Mucosa of stomach (tissue), 1 donor: ENCODE results near the gene PDE4DIP.
"Not testable (repeated sequence)": the region's sequence is repeated elsewhere in the genome, so short reads cannot be mapped to it uniquely, and the experiment has no call there.

ENCODE experiments used
- H3K27me3 ChIP-seq: one replicate; pipeline ENCODE4 v1.7.0; 2013; ENCODE audit warnings: mild to moderate bottlenecking, low read length; ENCODE audit not compliant: control insufficient read depth, insufficient read depth
- H3K36me3 ChIP-seq: one replicate; pipeline ENCODE4 v1.7.0; 2013; ENCODE audit warnings: low read length; ENCODE audit not compliant: control insufficient read depth, insufficient read depth
- H3K4me1 ChIP-seq: one replicate; pipeline ENCODE4 v1.7.0; 2013; ENCODE audit warnings: mild to moderate bottlenecking, low read length; ENCODE audit not compliant: control insufficient read depth, insufficient read depth
- H3K4me3 ChIP-seq: one replicate; pipeline ENCODE4 v1.7.0; 2013; ENCODE audit warnings: low read length
- H3K9ac ChIP-seq: one replicate; pipeline ENCODE4 v1.7.0; 2013; ENCODE audit warnings: mild to moderate bottlenecking, low read length, moderate library complexity
- H3K9me3 ChIP-seq: one replicate; pipeline ENCODE4 v1.7.0; 2013; ENCODE audit warnings: mild to moderate bottlenecking, low read length, moderate library complexity; ENCODE audit not compliant: control insufficient read depth
- donor health status: Pancreatic carcinoma.

Gene PDE4DIP

DNA sequence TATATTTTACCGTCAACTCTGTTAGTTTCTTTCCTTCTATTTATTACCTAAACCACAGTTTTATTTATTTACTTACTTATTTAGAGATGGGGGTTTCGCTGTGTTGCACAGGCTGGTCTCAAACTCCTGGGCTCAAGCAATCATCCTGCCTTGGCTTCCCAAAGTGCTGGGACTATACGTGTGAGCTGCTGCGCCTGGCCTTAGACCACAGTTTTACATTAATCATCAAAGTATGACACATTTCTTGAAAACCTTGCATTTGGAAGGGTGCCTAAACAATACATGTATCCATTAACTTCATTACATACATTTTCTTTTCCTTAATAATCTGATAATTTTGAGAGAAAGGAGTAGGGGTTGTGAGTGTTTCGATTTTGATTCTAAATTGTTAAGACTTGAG is 124.9 kb downstream of the PDE4DIP start:
- H3K4me1 ChIP-seq, H3K4me3 ChIP-seq, H3K27me3 ChIP-seq, H3K9ac ChIP-seq, H3K36me3 ChIP-seq, H3K9me3 ChIP-seq: not testable (repeated sequence)

DNA sequence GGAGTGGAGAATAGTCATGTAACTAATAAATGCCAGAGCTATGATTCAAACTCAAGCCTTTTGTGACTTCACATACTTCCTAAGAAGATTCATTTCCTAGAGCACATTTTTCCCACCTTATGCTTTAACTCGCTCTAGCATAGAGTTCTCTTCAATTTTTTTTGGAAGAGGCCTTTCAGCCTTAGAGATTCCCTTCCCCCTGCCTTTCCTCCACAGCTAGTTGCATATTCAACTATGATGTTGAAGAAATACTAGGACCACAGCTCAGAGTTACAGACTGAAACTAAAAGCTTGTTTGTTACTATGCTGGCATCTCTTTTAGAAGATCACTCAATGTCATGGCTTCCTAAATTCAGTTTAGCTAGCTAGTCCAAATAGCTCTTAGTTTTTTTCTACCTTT is 131.2 kb downstream of the PDE4DIP start:
- not testable (repeated sequence) for H3K9ac ChIP-seq, H3K27me3 ChIP-seq, H3K36me3 ChIP-seq, H3K9me3 ChIP-seq, H3K4me3 ChIP-seq, H3K4me1 ChIP-seq

DNA sequence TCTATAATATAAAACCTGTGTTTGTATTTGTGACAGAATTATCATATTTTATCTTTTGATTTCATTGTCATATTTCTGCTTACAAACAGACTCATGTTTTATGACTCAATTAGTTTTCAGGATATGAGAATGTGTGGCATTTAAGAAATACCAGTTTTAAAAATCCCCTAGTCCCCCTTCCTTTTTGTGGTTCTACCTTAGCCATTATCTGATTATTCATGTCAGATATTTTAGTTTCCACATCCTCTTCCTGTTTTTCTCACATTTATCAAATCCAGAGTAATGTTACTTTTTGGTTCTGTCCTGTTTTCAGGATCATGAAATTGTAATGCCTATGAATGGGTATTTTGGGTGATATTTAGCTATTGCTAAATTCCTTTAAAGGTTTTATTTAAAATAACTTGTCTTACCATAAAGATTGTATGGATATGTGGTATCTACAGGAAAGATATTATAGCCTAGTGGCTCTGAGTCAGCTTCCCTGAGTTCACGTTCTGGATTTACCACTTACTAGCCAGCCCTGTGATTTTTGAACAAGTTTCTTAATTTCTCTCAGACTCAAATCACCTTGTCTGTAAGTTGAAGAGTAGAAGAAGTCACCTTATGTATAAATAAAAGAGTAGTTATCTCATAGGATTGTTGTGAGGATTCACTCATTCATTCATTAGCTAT is 131.8 kb downstream of the PDE4DIP start:
- not testable (repeated sequence) for H3K9me3 ChIP-seq, H3K9ac ChIP-seq, H3K27me3 ChIP-seq, H3K4me3 ChIP-seq, H3K36me3 ChIP-seq, H3K4me1 ChIP-seq

DNA sequence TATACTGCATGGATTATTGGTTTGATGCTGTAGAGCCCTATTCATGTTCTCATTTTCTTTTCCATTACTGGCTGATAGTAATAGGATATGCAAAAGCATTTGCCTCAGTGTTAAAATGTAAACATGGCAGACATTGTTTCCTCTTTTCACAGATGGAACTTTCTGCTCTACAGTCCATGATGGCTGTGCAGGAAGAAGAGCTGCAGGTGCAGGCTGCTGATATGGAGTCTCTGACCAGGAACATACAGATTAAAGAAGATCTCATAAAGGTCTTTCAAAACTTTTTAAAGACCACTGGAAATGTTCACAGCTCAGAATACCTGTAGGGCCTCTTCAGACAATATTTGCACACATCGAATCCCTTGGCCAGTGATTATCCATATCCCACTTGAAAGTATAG is 133.6 kb downstream of the PDE4DIP start:
- H3K9ac ChIP-seq, H3K4me1 ChIP-seq, H3K27me3 ChIP-seq, H3K4me3 ChIP-seq, H3K9me3 ChIP-seq, H3K36me3 ChIP-seq: not testable (repeated sequence)

DNA sequence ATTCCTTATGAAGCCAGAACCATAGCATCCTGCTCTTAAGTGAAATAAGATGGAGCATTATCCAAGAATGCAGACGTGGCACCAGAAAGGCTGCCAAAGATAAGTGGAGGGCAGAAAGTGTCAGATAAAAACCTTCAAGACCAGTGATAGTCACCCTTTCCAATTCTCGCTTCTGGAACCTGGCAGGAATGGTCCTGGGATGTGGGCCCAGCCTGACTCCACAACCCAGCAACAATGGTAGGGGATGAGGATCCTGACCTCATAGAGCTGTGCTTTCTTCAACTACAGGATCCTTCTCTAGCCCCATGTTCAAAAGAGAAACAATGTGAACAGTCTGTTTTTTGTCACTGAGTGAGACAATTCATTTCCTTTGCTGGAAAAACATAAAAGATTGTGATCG is 145.2 kb downstream of the PDE4DIP start:
- H3K36me3 ChIP-seq, H3K9me3 ChIP-seq, H3K27me3 ChIP-seq, H3K9ac ChIP-seq, H3K4me3 ChIP-seq, H3K4me1 ChIP-seq: not testable (repeated sequence)

DNA sequence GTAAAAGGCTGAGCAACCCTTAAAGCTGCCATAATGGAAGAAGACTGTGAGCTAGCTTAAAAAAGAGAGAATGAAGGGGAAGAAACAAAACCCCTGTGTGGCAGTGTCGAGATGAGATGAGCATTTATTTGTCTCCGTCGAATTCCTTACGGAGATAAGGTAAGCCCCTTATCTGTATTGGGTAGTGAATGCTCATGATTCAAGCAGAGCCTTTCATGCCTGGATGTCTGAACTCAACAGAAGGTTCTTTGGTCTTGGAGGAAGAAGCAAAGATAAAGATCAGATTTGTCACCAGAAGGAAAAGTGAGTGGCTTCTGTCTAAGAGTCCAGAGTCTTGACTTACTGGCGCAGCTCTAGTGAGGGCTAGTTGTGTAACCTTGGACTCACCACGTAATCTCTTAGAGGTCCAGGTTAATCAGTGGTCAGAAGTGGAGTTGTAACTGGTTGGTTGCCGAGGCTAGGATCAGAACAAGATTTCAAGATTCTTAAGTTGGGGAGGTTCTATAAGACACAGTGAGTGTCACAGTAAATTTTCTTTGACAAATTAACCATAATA is 146.1 kb downstream of the PDE4DIP start:
- H3K36me3 ChIP-seq, H3K9me3 ChIP-seq, H3K4me1 ChIP-seq, H3K27me3 ChIP-seq, H3K4me3 ChIP-seq, H3K9ac ChIP-seq: not testable (repeated sequence)

DNA sequence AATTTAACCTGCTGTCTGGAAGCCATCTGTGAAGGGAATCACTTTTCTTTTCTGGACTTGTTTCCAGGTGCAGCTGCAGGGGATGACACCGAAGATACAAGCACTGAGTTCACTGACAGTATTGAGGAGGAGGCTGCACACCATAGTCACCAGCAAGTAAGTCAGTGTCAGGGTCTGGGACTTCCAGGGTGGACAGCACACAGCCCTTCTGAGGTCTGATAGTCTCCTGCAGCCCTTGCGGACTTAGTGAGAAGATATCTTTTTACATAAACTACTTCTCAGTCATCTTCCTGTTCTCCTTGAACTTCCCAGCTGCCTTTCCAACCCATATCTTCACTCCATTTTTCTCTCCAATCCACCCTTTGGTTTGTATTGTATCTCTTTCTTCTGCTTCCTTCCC is 147.6 kb downstream of the PDE4DIP start:
- H3K36me3 ChIP-seq, H3K4me3 ChIP-seq, H3K4me1 ChIP-seq, H3K9ac ChIP-seq, H3K27me3 ChIP-seq, H3K9me3 ChIP-seq: not testable (repeated sequence)

DNA sequence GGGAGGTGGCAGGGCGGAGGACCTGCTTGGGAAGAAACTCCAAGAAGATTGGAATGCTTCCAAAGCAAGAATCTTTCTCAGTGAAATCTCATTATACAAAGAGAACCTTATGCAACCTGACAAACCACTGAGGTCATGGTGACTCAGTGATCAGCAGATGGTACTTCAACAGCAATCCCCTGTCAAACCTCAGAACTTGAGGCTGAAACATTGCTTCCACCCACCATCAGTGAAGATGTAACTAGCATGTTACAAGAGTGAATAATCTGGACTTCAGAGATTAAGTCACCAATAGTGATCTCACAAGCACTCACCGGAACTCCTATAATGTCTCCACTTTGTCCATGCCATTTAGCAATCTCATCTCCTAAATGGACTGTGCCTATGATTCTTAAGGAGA is 148.1 kb downstream of the PDE4DIP start:
- H3K27me3 ChIP-seq, H3K36me3 ChIP-seq, H3K4me3 ChIP-seq, H3K9ac ChIP-seq, H3K4me1 ChIP-seq, H3K9me3 ChIP-seq: not testable (repeated sequence)

DNA sequence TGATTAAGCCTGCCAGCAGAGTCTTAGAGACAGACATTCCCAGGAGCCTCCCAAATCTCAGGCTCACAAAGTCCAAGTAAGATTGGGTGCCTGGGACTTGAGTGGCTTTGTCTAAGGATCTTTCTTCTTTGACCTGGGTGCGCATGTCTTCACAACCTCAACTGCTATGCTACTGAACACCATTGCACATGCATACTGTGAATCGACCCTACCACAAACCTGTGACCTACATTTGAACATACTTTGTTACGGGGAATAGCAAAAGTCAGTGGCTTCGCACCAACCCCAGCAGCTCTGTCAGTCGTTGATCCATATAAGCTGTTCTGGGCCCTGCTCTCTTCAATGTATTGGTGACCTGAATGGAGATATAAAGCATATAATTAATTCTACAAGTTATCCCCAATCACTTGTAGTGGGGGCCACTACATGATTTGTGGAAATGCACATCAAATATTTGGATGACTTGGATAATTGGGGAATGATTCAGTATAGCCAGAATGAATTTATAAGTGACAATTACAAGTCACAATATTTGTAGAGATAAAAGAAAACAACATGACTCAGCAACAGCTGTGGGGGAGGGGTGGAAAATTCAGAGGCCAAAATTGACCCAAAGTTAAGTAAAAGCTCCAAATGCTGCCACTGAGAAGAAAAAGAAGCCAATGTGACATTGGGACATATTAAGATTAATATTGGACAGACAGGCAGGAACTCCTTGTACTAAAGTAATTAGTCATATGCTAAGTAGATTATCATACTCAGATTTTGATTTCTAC is 152.4 kb downstream of the PDE4DIP start:
- not testable (repeated sequence) for H3K36me3 ChIP-seq, H3K9ac ChIP-seq, H3K4me1 ChIP-seq, H3K9me3 ChIP-seq, H3K27me3 ChIP-seq, H3K4me3 ChIP-seq

DNA sequence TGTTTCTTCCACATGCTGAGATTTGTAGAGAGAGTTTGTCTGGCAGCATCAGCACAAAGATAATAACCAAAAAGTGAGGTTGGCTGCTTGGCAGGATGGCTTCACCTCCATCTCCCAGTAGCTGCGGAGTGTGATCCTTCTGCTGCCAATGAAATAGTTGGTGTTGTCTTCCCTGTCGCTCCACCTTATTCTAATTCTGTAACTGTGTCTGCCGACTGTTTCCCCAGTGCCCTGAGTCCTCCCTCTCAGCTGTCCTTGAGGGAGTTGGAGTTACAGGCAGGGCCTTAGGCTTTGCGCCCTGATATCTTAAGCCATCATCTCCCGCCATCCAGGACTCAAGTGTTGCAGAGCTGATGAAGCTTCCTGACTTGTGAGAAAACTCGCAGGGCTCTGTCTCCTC is 153.2 kb downstream of the PDE4DIP start:
- H3K36me3 ChIP-seq, H3K9ac ChIP-seq, H3K4me3 ChIP-seq, H3K9me3 ChIP-seq, H3K27me3 ChIP-seq, H3K4me1 ChIP-seq: not testable (repeated sequence)

DNA sequence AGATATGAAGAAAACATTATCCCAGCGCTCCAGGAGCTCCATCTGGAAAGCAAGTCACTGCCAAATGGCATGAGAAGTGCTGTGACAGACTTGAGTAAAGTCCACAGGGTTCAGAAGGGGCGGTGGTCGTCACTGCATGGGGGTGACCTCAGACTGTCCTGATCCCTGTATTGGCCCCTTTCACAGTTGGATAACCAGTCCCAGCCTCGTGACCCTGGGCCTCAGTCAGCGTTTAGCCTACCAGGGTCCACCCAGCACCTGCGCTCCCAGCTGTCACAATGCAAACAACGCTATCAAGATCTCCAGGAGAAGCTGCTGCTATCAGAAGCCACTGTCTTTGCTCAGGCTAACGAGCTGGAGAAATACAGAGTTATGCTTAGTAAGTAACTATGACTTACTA is 158.4 kb downstream of the PDE4DIP start:
- H3K9ac ChIP-seq, H3K27me3 ChIP-seq, H3K4me3 ChIP-seq, H3K36me3 ChIP-seq, H3K4me1 ChIP-seq, H3K9me3 ChIP-seq: not testable (repeated sequence)

DNA sequence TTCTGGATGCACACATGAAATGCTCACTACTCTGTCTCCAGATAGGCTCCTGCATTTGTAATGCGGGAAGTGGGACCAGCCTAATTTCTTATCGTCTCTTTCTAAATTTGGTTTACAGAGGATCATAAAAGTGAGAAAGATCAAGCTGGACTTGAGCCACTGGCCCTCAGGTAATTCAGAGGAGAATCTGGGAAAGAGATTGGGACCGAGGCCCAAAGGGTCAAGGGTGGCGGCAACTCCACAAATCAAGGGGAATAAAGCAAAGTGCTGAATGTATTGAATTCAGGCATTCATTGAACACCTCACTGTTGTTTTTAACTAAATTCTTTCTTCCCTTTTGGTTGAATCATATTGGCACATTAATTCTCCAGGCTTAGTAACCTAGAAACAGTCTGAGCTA is 164.1 kb downstream of the PDE4DIP start:
- not testable (repeated sequence) for H3K27me3 ChIP-seq, H3K4me3 ChIP-seq, H3K9me3 ChIP-seq, H3K4me1 ChIP-seq, H3K9ac ChIP-seq, H3K36me3 ChIP-seq

DNA sequence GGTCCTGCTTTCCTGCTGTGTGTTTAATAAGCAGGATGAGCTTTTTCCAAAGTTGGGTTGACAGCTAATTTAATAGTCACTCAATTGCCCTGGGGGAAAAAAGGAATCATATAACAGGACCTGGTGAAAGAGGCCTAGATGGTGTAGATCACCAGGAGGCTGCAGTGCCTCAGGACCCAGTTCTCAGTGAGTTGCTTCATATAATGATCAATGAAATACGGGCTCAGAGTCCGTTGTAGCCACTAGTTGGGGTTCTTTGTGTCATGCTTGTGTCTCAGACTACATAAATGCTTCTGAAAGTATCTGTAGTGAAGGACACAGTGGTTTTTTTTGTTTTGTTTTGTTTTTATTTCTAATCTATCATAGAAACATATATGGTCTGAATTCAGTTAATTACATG is 164.5 kb downstream of the PDE4DIP start:
- not testable (repeated sequence) for H3K27me3 ChIP-seq, H3K4me1 ChIP-seq, H3K36me3 ChIP-seq, H3K9me3 ChIP-seq, H3K4me3 ChIP-seq, H3K9ac ChIP-seq
